Measurements from ENCODE around the gene SSH2.
A peak's percentile ranks its signal among the peaks of the same experiment; 100 is the strongest.
"Not testable (repeated sequence)": the region's sequence is repeated elsewhere in the genome, so short reads cannot be mapped to it uniquely, and the experiment has no call there.

SSH2 gene, protein sequence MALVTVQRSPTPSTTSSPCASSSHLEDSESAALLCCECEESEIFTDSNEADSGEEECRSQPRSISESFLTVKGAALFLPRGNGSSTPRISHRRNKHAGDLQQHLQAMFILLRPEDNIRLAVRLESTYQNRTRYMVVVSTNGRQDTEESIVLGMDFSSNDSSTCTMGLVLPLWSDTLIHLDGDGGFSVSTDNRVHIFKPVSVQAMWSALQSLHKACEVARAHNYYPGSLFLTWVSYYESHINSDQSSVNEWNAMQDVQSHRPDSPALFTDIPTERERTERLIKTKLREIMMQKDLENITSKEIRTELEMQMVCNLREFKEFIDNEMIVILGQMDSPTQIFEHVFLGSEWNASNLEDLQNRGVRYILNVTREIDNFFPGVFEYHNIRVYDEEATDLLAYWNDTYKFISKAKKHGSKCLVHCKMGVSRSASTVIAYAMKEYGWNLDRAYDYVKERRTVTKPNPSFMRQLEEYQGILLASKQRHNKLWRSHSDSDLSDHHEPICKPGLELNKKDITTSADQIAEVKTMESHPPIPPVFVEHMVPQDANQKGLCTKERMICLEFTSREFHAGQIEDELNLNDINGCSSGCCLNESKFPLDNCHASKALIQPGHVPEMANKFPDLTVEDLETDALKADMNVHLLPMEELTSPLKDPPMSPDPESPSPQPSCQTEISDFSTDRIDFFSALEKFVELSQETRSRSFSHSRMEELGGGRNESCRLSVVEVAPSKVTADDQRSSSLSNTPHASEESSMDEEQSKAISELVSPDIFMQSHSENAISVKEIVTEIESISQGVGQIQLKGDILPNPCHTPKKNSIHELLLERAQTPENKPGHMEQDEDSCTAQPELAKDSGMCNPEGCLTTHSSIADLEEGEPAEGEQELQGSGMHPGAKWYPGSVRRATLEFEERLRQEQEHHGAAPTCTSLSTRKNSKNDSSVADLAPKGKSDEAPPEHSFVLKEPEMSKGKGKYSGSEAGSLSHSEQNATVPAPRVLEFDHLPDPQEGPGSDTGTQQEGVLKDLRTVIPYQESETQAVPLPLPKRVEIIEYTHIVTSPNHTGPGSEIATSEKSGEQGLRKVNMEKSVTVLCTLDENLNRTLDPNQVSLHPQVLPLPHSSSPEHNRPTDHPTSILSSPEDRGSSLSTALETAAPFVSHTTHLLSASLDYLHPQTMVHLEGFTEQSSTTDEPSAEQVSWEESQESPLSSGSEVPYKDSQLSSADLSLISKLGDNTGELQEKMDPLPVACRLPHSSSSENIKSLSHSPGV (N-terminal part only)

DNA sequence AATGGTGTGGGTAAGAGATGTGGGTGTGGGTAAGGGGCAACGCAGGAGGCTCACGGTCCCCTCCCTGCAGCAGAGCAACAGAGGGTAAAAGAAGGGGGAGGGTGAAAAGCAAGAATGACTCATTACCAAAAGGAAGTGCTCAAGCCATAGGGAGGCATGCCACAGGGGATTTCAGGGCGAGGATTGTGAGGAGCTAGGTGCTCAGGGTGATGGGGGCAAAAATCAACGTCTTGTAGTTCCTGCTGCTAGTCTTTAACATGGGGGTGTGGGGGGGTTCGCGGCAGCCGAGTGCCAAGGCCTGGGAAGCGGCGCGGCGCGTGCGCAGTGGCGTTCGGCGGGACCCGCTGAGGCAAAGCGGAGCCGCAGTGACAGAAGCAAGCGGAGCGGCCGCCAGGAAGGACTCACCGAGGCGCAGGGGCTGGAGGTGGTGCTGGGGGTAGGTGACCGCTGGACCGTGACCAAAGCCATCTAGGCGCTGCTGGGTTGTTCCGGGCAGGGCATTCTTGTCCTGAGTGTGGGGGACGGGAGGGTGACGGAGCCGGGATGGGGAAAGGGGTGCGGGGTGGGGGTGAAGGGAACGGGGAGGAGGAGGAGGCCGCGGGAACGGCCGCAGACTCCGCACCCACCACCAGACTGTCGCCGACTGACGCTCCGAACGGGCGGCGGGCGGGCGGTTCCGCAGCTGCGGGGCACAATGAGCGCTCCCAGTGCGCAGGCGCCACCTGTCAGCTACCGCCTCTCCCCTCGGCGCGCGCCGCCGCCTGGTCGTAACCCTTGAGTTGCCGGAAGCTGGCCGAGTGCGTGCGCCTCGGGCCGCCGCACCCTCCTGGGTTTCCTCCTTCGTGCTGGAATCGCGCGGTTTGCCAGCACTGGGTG lies at the start of gene SSH2:
SSH2 (minus strand) TSS at position 696 of the 876 bp plus-strand sequence; CDS start at position 468, 228 bp downstream.
- FAIRE-seq: no peak

DNA sequence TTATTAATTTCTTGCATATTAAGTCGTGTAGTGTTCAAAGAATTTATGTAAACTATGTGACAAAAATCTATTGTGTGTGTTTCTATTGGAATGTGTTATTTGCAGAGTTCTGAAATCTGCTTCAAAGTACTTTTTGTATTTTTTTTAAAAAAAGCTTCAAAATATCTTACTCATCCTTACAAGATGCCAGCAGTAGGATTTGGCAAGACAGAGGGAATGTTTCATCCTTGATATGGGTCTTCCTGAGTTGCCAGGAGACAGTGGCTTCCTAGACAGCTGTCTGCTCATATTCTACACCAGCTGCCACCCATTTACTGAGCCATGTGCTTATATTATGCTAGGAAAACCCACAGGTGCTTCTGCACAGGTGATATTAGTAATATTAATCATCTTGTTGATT lies 47.8 kb upstream of the SSH2 start:
- FAIRE-seq: no peak

DNA sequence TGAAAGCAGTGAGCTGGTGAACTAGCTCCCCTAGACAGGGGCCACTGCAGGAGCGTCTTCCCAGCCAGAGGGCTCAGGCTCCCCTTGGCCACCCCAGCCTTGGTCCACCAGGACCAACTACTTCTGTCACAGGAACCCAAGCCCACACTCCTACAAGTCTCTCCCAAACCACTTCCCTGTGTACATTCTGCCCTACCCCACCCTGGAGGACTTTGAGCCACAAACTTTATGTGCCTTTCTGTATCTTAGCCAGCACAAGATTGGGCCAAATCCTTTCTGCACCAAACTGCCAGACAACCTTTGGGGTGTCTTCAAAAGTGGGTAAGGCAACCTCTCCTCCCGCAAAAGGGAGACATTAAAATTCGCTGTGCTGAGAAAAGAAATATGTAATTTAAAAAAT lies 43.0 kb upstream of the SSH2 start:
- FAIRE-seq: no peak

DNA sequence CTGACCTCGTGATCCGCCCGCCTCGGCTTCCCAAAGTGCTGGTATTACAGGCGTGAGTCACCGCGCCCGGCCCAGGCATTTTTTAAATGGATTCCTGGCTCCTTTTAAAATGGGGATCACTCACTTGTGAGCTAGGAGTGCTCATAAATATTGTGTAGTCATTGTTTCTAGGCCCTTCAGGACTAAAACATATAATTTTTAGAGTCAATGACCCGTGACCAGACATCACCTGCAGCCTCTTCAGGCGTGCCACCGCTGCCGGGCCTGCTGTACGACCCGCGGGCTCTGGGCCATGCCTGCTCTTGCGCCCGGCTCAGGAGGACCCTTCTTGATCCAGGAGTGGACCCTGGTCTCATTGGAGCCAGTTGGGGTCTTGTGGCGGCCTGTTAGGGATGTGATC lies 42.2 kb upstream of the SSH2 start:
- no peak for FAIRE-seq

DNA sequence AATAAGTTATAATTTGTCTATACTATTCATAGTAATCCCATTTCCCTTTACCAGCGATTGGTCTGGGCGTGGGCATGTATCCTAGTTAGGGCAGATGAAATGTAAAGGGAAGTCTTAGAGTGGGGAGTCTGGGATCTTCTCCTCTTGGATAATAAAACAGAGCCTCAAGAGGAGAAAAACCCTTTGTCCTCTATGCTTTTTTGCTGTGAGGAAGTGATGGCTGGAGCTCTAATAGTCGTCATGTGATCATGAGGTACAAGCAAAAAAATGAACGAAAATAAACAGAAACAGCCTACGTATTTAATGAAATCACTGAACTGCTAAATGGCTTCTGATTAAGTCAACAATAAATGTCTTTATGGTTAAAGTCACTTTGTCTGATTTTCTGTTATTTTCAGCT lies 38.2 kb upstream of the SSH2 start:
- FAIRE-seq: no peak

DNA sequence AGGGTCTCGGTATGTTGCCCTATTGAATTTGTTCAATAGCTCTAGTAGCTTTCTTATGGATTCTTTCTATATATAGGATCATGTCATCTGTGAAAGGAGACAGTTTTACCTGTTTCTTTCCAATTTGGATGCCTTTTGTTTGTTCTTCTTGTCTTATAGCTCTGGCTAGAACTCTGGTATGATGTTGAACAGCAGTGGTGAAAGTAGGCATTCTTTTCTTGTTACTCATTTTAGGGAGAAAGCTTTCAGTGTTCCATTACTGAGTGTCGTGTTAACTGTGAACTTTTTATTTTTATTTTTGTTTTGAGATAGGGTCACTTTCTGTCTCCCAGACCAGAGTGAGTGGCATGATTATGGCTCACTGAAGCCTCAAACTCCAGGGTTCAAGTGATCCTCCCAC lies 32.6 kb upstream of the SSH2 start:
- FAIRE-seq: no peak

DNA sequence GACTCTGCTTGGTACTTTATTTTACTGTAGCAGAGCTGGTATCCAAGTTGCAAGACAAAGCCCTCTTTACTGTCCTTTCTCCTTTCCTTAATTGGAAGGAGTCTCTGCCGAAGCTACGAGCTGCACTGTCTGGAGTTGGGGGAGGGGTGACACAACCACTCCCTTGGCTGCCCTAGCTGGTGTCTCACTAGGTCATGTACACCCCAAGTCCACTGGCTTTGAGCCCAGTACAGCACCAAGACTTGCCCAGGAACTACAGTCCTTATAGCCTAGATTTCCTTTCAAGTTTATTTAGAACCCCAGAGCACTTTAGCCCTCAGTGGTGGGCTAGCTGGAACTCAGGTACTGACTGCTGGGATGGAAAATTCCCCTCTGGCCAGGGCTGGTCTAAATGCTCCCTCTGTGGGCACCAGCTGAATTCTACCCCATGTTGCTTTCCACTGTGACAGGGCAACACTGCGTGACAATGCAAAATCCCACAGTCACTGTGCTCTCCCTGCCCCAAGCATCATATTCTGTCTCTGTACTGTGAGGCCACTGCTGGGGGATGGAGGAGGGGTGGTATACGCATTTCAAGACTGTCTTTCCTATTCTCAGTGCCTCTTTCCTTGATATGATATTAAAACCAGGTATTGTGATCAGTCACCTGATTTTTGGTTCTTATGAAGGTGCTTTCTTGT lies 29.8 kb upstream of the SSH2 start:
- no peak for FAIRE-seq

DNA sequence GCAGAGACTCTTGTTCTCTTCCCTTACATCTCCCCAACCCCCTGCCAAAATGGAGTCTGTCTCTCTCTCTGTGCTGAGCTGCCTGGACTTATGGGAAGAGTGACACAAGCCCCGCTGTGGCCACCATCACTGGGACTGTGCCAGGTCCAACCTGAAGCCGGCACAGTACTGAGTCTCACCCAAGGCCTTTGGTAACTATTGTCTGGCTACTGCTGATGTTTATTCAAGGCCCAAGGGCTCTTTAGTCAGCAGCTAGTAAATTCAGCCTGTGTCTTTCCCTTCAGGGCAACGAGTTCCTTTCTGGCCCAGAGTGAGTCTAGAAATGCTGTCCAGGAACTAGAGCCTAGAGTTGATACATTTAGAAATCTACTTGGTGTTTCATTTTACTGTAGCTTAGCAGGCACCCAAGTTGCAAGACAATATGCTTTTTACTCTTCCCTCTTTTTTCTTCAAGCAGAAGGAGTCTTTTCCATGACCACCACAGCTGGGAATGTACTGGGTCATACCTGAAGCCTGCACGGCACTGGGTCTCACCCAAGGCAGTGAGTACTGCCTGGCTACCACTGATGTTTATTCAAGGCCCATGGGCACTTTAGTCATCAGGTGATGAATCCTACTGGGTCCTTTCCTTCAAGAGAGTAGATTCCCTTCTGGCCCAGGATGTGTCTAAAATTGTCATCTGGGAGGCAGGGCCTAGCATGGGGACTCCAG lies 29.1 kb upstream of the SSH2 start:
- no peak for FAIRE-seq

DNA sequence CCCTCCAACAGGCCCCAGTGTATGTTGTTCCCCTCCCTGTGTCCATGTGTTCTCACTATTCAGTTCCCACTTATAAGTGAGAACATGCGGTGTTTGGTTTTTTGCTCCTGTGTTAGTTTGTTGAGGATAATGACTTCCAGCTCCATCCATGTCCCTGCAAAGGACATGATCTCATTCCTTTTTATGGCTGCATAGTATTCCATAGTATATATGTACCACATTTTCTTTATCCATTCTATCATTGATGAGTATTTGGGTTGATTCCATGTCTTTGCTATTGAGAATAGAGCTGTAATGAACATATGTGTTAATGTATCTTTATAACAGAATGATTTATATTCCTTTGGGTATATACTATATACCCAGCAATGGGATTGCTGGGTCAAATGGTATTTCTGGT lies 27.5 kb upstream of the SSH2 start:
- not testable (repeated sequence) for FAIRE-seq

DNA sequence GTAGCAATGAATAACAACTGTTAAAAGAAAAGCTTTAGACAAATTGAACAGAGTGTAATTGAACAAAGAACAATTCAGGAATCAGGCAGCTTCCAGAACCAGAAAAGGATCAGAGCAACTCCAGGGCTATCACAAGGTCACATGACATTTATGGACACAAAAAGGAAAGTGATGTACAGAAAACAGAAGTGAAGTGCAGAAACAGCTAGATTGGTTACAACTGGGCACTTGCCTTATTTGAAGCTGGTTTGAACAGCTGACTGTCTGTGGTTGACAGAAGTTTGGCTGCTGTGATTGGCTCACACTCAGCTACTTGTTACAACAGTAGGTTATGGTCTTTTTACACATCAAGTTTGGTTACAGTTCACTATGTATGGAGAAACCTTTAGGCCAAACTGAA lies 26.2 kb upstream of the SSH2 start:
- no peak for FAIRE-seq

DNA sequence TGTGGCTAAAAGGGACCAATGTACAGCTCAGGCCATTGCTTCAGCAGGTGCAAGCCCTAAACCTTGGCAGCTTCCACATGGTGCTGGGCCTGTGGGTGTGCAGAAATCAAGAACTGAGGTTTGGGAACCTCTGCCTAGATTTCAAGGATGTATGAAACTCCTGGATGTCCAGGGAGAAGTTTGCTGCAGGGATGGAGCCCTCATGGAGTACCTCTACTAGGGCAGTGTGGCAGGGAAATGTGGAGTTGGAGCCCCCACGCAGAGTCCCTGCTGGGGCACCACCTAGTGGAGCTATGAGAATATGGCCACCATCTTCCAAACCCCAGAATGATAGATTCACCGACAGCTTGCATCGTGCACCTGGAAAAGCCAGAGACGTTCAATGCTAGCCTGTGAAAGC lies 24.4 kb upstream of the SSH2 start:
- FAIRE-seq: no peak

DNA sequence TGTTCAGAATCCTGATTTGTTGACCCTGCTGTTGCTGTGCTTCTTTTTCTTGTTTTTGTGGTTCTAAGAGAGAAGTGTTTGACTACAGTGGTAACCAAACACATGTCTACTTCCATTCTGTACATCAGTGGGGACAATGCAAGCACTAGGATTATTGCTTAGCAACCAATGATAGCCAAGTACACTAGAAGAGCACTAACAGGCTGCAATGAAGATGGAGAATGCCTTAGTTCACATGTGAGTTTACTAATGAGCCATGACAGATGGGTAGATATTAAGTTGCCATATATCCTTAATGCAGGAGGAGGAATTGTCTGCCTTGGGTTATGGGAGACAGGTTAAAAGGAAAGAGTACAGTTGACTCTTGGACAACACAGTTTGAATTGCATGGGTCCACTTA lies 19.7 kb upstream of the SSH2 start:
- no peak for FAIRE-seq

DNA sequence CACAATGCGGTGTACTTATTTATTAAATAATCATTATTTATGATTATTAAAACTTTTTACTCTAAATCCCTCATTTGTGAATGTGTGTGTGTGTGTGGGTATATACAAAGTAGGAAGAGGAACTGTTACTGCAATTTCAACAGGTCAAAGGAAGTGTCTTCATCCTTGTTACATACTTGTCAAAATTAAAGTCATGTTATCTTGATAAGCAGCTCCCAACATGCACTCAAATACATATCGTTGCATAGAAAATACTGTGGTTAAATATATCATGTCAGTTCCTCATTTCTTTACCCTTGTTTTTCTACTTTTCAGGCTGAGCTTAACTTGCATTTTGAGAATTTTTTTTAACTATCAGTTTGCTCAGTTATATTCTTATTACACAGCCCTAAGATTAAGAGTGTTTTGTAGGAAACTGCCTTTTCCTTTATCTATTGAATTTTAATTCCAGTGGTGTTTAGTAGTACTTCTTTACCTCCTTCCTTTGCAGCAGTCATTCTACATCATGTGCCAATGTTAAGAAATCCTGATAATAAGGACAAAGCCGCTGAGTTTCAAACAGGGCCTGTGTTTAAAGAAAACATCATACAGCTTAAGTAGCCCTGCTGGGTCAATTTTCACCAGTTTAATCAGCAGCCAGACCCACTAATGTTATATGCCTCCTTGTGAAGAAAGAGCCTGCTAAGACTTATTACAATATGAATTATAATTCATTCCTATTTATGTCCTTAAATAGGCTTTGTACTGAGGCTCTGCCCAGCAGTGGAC lies 18.6 kb upstream of the SSH2 start:
- peak; percentile 21 for FAIRE-seq

DNA sequence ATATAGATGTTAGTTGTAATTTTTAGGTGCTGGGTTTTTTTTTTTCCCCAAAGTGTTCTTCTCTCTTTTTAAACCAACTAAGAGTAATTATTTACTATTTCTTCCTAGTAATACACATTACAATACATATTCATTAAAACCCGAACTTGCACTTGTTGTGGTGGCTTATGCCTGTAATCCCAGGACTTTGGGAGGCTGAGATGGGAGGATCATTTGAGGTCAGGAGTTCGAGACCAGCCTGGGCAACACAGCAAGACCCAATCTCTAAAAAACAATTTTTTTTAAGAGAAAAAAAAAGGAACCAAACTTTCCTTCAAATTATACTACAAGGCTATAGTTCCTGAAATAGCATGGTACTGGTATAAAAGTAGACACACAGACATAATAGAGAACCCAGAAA lies 15.3 kb upstream of the SSH2 start:
- FAIRE-seq: no peak

DNA sequence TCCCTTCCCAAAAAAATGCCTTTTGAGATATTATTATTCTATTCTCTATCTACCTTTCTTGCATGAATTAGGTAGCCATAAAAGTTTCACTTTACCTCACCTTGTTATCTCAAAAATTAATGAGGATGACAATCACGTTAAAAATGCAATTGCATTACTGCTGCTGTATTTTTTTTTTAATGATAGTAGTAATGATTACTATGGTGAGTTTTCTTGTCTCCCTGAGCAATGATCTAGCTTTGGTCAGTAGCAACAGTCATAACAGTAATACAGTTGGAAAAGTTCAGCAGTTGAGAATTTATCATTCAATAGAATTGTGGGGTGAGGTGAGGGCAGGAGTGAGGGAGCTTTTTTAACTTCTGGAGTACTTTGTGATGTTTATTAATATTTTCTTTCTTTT lies 11.3 kb upstream of the SSH2 start, which contains the start of gene EFCAB5:
EFCAB5 (plus strand) TSS at position 301 of the 400 bp plus-strand sequence. CDS start 163 bp downstream, outside the sequence.
- no peak for FAIRE-seq

DNA sequence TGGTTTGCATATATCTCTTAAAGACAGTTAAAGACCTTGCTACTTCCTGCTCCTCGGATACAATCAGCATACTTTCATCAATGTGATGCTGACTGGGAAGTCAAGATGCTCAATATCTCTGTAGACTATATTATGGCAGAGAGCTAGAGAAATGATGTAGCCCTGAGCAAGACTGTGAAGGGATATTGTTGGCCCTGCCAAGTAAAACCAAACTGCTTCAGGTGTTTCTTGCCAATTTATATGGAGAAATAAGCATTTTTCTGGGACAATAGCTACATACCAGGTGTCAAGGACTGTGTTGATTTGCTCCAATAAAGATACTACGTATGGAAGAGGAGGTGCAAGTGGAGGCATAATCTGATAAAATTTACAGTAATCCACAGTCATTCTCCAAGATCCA lies 6.7 kb upstream of the SSH2 start:
- no peak for FAIRE-seq

DNA sequence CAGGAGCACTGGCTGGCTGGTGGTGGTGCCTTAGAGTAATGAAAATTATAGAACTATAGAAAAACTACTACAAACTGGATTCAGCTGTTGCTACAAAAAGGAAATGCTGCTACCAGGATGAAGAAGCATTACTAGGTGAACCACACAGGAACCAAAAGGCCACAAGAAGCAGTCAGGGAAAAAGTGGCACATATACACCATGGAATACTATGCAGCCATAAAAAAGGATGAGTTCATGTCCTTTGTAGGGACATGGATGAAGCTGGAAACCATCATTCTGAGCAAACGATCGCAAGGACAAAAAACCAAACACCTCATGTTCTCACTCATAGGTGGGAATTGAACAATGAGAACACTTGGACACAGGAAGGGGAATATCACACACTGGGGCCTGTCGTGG lies 5.9 kb upstream of the SSH2 start:
- FAIRE-seq: not testable (repeated sequence)

DNA sequence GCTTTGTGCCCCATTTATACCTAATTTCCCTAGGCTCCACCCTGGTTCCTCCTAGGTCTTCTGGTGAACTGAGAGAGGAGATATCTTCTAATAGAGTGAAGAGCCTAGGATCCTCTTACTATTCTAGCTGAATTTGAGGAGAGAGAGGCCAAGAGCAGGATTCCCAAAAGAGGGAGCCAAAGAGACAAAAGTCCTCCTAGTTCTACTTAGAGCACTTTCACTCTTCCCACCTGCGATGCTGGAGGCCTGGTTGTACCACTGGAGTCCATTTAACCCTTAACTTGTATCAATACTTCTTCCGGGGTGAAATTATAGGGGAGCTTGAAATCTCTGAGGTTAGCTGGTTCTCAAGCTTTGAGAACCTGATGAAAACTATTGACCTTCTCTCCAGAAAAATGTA lies 3.4 kb upstream of the SSH2 start:
- peak; percentile 86 for FAIRE-seq

DNA sequence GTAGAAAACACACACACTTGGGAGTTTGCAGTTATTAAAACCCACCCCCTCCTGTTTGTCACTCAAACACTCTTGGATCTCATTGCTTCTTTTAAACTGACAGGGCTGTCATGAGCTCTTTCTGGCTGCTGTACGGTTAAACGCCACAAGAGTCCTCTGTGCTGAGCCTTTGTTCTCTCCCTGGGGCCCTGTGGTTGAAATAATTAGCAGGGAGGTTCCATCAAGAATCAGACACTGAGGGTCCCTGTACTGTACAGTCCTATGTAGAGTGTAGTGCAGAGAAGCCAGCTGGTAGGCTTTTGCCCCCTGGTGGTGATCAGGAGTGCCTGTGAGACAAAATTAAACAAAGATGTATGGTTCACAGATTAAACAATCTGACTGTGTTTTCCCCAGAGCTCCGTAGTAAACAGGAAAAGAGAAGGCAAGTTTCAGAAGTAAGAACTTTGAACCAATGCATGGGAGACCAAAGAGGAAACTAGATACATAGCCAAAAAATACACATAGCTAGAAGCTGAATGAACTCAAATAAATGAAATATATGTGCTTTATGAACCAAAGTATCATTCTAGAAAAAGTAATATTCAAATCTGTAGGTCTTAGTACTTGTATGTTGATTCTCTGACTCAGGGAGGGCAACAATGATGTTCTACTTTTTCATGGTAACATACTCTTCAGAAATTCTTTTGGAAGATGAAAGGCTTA lies 1.4 kb upstream of the SSH2 start:
- FAIRE-seq: peak; percentile 96

Measured in G401.6 (cell line).